ENCODE measurements around the gene SMYD1.

The SMYD1 gene

GRCh38 chr2:88053296-88053695, 14.3 kb upstream of the SMYD1 start:
- no peak overlapping the region for H3K4me3 ChIP-seq (ENCODE audit: low read depth, low read length)
- TF ChIP-seq, protein P1, sequence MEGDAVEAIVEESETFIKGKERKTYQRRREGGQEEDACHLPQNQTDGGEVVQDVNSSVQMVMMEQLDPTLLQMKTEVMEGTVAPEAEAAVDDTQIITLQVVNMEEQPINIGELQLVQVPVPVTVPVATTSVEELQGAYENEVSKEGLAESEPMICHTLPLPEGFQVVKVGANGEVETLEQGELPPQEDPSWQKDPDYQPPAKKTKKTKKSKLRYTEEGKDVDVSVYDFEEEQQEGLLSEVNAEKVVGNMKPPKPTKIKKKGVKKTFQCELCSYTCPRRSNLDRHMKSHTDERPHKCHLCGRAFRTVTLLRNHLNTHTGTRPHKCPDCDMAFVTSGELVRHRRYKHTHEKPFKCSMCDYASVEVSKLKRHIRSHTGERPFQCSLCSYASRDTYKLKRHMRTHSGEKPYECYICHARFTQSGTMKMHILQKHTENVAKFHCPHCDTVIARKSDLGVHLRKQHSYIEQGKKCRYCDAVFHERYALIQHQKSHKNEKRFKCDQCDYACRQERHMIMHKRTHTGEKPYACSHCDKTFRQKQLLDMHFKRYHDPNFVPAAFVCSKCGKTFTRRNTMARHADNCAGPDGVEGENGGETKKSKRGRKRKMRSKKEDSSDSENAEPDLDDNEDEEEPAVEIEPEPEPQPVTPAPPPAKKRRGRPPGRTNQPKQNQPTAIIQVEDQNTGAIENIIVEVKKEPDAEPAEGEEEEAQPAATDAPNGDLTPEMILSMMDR (IDR thresholded peaks at IDR 0.05; ENCODE audit: low read depth, low read length, missing control alignments) = no peak
- H3K36me3 ChIP-seq (replicated peaks) = no peaks in the 10 kb centered on the region
- in situ Hi-C loops (cut with HindIII; ENCODE audit: low pct_ligation_motif_present, low sequenced_read_pairs) = no loop called here
- no peak overlapping the region for H3K27ac ChIP-seq
- no peaks in the 10 kb centered on the region for H3K27me3 ChIP-seq (replicated peaks)
- no peak for DNase-seq

- peak; percentile 3 for DNase-seq
- no peaks in the 10 kb centered on the region for H3K27me3 ChIP-seq (replicated peaks)
- in situ Hi-C loops (cut with HindIII; ENCODE audit: low pct_ligation_motif_present, low sequenced_read_pairs) = no loop called here
- H3K4me3 ChIP-seq (ENCODE audit: low read depth, low read length) = peak overlapping the region; percentile 91
- TF ChIP-seq, protein P1 (IDR thresholded peaks at IDR 0.05; ENCODE audit: low read depth, low read length, missing control alignments) = no peak
- H3K27ac ChIP-seq = peak overlapping the region; percentile 92
- H3K36me3 ChIP-seq (replicated peaks) = no peaks in the 10 kb centered on the region
These were observed 13.5 kb upstream of the SMYD1 start for GRCh38 chr2:88053934-88054781.

DNA sequence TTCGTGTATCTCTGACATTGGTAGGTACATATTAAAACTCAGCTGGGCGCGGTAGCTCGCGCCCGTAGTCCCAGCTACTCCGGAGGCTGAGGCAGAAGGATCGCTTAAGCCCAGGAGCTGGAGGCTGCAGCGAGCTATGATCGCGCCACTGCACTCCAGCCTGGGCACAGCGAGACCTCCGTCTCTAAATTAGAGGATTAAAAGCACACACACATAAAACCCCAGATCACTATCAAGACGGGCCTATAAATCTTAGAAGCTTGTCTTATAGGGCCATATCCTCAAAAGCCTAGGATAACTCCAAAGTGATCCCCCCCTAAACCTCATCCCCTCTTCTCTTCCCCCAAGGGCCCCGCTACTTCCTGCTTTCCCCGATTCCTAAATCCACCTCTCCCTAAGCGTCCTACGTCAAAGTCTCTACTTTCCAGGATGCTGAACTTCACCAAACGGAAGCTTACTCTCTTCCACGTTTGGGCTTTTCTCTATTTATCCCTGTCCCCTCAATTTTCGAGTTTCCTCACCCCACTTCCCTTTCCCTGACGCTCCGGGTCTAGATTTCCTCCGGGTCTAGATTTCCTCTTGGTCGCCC, 12.7 kb upstream of the SMYD1 start:
- Histone ChIP-seq H3K36me3 (replicated peaks) (no peaks in the 10 kb centered on the region), H3K27me3 (replicated peaks) (no peaks in the 10 kb centered on the region), H3K27ac (peak overlapping the region; percentile 92), H3K4me3 (ENCODE audit: low read depth, low read length) (peak overlapping the region; percentile 91)
- in situ Hi-C loops (cut with HindIII; ENCODE audit: low pct_ligation_motif_present, low sequenced_read_pairs) = no loop called here
- peak; percentile 1 for DNase-seq
- TF ChIP-seq, protein P1 (IDR thresholded peaks at IDR 0.05; ENCODE audit: low read depth, low read length, missing control alignments) = no peak

DNA sequence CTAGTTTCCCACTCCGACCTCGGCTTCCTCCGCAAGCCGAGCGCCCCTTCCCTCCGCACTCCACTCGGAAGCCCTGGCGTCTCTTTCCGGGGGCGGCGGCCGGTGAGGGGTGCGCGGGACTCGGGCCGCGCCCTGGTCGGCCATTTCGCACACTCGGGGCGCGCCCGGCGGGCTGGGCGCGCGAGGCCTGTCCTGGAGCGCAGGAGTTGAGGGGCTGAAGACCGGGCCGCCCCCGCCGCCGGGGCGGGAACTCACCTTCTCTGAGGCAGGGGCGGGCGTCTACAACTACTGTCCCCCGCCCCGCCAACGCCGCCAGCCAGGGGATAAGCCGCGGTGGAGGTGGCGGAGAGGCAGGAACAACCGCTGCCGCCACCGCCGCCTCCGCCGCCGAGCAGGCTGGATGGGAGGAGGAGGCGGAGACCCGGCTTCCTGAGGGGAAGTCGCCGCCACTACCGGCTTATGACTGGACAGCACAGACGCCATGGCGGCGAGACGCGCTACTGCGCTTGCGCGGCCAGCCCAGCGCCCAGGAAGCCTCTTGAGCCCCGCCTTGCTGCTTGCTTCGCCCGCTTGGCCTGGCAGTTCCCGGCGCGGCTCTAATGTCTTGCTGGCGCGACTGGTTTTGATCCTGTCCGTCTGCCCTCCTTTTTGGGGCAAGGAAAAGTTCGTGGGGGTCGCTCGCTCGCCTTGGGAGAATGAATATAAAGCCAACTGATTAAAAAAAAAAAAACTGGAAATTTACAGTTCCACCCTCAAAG, 12.1 kb upstream of the SMYD1 start, which contains the start of gene KRCC1:
TSS of gene KRCC1 (minus strand) at position 413 of the 758 bp plus-strand sequence. CDS start 27,220 bp downstream, outside the sequence.
- H3K4me3 ChIP-seq (ENCODE audit: low read depth, low read length) = peak within 1 kb of the TSS; percentile 91
- H3K36me3 ChIP-seq (replicated peaks) = no peaks in the 10 kb centered on the region
- in situ Hi-C loops (cut with HindIII; ENCODE audit: low pct_ligation_motif_present, low sequenced_read_pairs) = no loop called here
- H3K27me3 ChIP-seq (replicated peaks) = no peaks in the 10 kb centered on the region
- TF ChIP-seq, protein P1 (IDR thresholded peaks at IDR 0.05; ENCODE audit: low read depth, low read length, missing control alignments) = peak; percentile 18
- peak; percentile 92 for DNase-seq
- H3K27ac ChIP-seq = peak within 1 kb of the TSS; percentile 92

DNA sequence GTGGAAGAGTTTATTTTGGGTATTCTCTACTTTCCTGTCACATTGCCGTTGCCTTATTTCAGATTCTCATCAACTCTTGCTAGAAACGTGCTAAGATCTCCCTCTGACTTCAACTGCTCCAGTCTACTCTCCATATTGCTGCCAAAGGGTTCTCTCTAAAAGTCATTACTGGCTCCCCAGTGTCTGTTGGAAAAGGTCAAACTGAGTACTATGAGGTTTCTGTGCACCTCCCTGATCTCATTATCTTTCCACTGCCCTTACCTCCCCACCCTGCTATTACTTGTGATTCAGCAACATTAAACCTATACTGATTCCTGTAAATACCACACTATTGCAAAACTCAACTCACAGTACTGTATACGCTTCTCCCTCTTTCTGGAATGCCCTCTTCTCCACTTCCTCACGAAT, 10.2 kb upstream of the SMYD1 start:
- Histone ChIP-seq H3K36me3 (replicated peaks) (no peaks in the 10 kb centered on the region), H3K4me3 (ENCODE audit: low read depth, low read length) (no peak overlapping the region), H3K27ac (no peak overlapping the region), H3K27me3 (replicated peaks) (no peaks in the 10 kb centered on the region)
- in situ Hi-C loops (cut with HindIII; ENCODE audit: low pct_ligation_motif_present, low sequenced_read_pairs) = no loop called here
- DNase-seq = no peak
- TF ChIP-seq, protein P1 (IDR thresholded peaks at IDR 0.05; ENCODE audit: low read depth, low read length, missing control alignments) = no peak
